GM19455 (cell line): Measurements from ENCODE around the gene CALCR.
"Not testable (repeated sequence)": the region's sequence is repeated elsewhere in the genome, so short reads cannot be mapped to it uniquely, and the experiment has no call there.

ENCODE experiments used
- ATAC-seq: cut with Tn5 transposase; IDR thresholded peaks from one replicate; pipeline ENCODE4 v1.9.1; 2021; ENCODE audit not compliant: unreplicated experiment

CALCR gene

GRCh38 chr7:93574646-93575554, at the start of gene CALCR:
Gene CALCR, minus strand, starts transcription at chr7:93574724. Its CDS starts 87,743 bp downstream, at chr7:93486981.
- no peak for ATAC-seq

- ATAC-seq, result no peak
Measured at GRCh38 chr7:93623816-93624215, 49.3 kb upstream of the CALCR start.

- no peak for ATAC-seq
Measured at GRCh38 chr7:93622036-93623033, 47.8 kb upstream of the CALCR start.

- ATAC-seq, result no peak
Measured at GRCh38 chr7:93620864-93621263, 46.3 kb upstream of the CALCR start.

- ATAC-seq, result no peak
Measured at GRCh38 chr7:93620057-93620456, 45.5 kb upstream of the CALCR start.

GRCh38 chr7:93601363-93601762, 26.8 kb upstream of the CALCR start:
- no peak for ATAC-seq

GRCh38 chr7:93594250-93594649, 19.7 kb upstream of the CALCR start:
- no peak for ATAC-seq

- no peak for ATAC-seq
Measured at GRCh38 chr7:93592588-93593266, 18.2 kb upstream of the CALCR start.

- not testable (repeated sequence) for ATAC-seq
Measured at GRCh38 chr7:93591224-93592050, 16.9 kb upstream of the CALCR start.

GRCh38 chr7:93586479-93586865, 11.9 kb upstream of the CALCR start:
- not testable (repeated sequence) for ATAC-seq

GRCh38 chr7:93585694-93586478, 11.4 kb upstream of the CALCR start:
- not testable (repeated sequence) for ATAC-seq

GRCh38 chr7:93579431-93579830, 4.9 kb upstream of the CALCR start:
- ATAC-seq, result no peak

- ATAC-seq, result no peak
Measured at GRCh38 chr7:93578762-93579161, 4.2 kb upstream of the CALCR start.

GRCh38 chr7:93575555-93576399, 1.3 kb upstream of the CALCR start:
- ATAC-seq, result no peak

- no peak for ATAC-seq
Measured at GRCh38 chr7:93574269-93574645, 267 bp downstream of the CALCR start.

- no peak for ATAC-seq
Measured at GRCh38 chr7:93569189-93569588, 5.3 kb downstream of the CALCR start.

GRCh38 chr7:93566876-93567275, 7.6 kb downstream of the CALCR start:
- ATAC-seq, result no peak

- ATAC-seq, result no peak
Measured at GRCh38 chr7:93563584-93563983, 10.9 kb downstream of the CALCR start.
